ENCODE data around the gene FYB1.

FYB1 gene

DNA sequence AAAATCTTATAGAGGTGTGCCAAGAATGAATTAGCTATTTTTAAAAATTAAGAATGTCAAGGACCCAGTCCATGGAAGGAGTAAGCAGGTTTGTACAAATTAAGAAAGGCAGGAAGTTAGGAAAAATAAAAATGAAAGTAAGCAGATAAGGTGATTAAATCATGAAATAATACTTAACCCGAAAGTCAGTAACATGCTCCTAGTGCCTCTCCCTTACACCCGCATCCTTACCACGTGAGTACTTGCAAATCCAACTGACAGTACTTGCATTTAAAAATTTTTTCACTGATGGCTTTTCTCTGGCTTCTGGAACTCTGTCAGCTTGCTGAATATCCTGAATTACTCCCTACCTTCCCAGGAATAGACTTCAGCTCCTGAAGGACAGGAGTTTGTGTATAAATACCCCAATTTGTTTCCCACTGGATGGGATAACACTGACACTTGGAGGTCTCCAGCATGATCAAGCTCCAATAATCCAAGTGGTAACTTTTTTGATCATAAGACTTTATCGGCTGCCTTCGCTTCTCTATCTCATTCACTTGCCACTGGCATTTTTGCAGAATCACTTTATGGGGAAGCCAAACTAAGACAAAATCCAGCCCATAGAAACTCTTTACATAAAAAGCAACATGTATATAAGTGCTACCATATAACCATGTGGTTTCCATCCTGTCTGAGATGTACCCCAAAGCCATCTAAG, 103.6 kb downstream of the FYB1 start:
- no peak for DNase-seq

DNA sequence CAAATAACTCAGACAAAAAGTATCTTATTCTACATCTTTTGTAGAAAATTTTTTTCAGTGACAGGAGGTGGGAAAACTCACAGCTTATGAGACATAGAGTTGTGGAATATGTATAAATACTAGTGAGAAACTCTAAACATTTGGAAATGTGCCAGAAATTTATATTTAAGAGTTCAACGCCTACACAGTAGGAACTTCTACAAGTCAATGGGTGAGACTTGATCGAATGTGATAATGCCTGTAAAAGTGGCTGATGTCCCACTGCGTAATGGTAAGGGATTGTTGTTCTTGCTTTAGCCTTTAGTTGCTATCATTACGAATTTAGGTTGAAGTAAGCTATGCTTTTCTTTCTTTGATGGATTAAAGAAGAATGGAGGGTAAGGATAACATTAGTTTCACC, 105.2 kb downstream of the FYB1 start:
- DNase-seq, result no peak

DNA sequence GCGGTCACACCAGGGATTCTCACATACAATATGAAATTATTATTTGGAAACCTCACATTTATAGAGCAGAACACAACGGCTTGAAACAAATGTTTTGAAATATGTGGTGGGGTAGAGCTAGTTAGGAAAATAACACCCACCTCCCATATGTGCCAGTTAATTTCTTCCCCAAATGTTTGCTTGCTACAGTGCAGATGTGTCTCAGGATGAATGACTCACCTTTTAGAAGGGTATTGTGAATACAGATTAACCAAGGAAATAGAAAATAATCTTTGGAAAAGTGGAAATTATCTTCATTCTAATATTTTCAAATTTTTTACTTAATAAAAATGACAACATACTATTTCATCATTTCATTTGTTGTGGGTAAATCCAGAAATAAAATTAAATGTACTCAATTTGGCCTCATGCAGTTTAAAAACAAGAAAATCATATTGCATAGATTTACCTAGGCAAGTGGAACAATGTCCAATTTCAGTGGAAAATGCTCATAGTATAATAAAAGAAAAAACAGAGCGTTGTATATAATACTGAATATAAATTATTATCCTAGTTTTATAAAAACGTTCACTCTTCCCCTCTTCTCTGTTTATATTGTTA, 105.9 kb downstream of the FYB1 start:
- DNase-seq, result no peak

DNA sequence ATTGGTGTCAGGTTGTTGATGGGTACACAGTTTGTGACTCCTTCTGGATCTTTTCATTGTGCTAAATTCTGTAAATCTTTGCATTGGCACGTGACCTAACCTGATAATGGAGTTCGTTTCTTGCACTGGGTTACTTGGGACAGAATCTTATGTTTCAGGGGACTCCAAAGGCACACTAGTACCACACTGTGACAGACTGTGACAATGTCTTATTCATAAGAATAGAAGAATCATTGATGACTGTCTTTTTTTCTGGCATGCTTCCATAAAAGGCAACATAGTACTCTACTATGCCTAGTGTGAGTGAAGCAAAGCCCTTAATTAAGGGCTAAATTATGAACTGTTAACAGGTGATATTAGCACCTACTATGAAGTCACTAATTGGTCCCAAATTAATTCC, 109.8 kb downstream of the FYB1 start:
- DNase-seq, result no peak

DNA sequence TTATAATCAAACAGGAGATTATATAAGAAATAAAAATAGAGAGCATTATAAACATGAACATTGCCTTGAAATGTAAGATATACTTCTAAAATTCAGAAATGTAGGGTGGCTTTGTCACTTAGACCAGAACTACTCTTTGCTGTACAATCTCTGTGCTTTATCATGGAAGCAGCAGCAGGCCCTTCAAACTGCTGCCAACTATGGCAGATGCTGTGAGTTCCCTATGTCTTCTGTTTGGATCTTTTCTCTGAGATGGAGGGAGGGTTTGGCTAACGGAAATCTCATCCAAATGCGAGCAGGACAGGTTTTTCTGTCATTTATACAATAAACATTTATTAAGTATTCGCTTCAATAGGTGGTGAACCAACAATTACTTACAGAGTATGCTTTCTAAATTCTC, 110.4 kb downstream of the FYB1 start:
- DNase-seq, result no peak

DNA sequence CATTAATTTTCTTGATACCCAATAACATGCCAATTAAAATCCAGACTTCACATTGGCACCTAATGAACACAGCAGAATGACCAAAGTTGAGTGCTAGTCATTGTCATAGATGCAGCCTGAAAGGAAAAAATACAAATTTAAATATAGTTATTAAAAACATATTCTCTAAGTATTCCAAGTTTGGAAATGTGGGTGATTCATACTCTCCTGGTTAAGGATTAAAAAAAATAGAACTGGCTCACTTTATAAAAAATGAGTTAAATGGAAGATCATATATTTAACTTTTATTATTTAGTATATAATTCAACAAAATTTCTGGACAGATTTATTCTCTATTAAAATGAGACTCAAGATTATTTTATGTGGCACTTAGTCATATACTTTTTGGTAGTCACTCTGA, 112.0 kb downstream of the FYB1 start:
- no peak for DNase-seq

DNA sequence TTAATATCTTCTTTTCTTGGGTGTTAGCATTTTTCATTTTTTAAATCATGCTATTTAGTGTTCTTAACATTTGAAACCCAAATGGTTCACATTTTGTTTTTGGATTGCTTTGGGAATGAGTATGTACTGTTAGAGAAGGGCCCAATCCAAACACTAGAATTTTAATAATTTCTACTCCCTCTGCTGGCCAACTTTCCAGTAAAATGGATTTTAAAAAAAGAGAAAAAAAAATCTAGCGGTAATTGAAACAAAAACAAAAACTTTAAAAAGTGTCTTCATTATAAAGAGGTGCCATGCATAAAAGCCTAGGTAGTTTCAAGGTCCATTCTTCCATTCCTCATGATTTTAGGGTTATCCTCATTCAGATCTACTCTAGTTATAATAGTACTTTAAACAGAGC, 113.0 kb downstream of the FYB1 start:
- no peak for DNase-seq

DNA sequence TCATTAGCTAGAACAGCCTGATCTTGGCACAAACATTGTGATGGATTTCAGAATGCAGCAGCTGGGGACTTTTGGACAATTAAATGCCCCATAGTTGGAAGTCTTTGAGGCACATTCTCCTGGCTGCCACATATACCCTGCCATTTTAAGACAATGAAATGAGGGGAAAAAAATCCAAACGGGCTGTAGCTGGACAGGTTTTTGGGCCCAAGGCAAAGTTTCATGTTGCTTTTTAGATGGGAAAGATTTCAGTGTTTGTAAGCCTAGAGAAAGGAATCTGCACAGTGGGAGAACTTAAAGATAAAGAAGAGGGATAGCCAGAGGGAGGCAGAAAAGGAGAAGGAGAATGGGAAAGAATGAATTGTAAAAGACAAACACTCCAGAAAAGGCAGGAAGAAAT, 115.1 kb downstream of the FYB1 start:
- no peak for DNase-seq

DNA sequence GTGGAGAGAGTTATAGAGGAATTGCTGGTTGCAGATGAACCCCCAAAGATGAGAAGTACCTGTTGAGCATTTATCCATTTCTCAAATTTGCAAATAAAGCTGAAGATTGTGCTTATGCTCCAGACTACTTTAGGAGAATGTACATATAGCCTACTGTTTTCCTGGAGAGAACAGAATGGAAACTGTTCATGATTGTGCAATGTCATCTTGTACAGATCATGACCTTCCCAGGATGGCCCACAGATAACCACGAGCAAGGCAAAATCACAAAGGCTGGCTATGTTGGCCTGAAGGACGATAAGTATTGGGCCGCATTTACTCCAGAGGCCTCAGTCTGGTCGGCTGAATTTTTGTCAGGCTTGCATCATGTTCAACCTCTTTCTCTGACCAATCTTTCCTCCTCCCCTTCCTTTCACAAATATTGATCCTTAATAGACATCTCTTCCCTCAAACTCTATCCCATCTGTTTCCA, 116.6 kb downstream of the FYB1 start:
- no peak for DNase-seq

DNA sequence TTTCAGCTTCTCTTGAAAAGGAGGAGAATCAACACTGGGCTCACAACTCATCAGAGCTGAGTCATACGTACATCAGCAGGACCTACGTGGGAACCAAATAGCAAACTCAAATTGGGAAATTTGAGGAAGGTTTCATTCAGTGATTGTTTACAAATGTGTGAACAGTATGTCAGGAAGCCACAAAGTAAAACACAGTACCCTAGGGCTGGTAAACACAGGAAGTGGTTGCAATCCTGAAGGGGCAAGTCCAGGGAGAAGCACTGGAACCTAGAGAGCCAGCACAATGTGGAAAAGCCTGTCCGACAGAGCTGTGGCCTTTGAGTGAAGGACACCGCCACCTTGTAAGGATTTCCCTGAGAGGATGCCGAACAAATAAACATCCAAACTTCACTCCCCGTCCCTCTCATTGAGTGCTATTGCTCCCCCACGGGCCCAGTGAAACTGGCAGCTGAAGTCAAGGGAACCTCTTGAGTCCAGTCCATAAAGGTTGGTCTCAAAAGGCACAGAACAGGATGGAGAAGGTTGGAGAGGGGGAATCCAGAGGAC, 118.4 kb downstream of the FYB1 start:
- no peak for DNase-seq

DNA sequence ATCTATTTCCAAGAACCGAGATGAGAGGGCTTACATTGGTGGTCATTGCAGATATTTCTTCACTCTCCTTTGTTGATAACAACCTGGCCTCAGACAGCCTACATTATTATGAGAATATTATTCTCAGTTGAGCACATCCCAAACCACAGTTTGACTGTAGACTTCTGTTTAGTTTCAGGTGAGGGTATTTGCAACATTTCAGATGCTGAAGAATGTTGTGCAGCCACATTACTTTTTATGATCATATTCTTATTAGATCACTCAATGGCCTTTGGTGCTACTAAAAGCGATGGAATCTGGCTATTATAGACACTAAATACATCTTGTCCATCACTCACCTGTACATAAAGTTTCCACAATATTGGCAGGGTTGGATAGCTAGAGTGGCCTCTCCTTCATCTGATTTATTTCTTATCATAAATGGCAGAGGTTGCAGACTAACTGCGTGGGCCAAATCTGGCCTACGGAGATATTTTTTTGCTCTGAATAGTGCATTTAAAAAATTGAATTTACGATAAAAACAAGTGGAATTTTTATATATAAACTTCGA, 119.0 kb downstream of the FYB1 start:
- no peak for DNase-seq

DNA sequence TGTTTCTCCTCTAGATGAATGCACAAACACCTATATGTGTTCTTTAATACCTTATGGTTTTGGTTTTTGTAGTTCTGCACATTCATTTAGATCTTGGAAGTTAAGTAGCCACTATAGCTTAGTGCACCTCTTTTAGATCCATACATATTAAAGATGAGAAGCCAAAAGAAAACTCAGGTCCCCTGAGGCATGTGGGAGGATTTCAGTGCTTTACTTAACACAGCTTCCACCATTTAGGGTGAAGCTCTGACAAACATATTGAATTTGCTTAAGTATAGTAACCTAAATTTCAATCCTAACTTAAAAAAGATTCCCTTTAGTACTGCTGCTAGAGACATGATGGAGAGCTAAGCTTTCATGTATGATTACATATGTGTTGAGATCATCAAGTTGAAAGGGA, 119.5 kb downstream of the FYB1 start:
- no peak for DNase-seq

DNA sequence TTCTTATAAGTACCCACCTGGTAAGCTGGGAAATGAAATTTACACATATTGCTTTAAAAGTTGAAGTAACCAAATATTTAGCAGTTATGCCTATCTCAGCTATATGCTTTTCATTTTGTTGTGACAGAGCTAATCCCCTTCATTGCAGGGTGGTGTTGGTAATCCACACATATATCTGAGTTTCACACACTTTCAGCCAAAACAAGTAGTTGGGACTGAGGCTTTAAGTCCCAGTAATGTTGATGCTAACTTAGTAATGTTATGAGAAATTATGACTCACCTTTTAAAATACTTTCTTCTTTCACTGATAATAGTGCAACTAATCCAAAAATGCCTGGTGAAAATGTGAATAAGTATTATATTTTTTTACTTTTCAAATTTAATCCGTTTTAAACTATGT, 126.0 kb downstream of the FYB1 start:
- DNase-seq, result no peak

DNA sequence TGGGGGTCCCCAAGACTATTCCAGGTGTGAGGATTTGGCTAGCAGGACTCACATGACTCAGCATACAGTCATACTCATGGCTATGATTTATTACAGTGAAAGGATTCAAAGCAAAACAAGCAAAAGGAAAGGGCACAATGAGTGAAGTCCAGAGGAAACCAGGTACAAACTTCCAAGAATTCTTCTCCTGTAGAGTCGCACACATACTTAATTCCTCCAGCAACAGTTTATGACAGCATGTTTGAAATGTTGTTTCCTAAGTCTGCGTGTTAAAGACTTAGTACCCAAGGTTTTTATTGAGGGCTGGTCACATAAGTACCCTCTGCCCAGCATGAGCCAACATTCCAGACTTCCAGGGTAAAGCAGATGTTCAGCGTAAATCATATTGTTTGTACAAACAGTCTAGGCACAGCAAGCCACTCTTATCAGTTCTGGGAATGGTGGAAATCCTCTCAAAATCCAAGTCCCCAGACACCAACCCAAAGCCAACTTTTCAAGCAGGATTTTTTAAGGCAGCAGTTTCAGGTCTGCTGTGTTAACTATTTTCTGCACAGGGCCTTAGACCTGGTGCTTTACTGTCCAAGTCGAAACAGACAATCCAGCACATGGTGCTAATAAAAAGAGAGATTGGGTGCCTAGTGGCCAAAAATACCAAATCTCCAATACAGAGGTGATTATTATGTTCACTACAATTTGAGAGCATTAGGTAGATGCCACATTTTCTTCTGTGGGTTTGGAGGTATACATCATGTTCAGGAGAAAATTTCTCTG, 126.6 kb downstream of the FYB1 start:
- DNase-seq, result no peak

DNA sequence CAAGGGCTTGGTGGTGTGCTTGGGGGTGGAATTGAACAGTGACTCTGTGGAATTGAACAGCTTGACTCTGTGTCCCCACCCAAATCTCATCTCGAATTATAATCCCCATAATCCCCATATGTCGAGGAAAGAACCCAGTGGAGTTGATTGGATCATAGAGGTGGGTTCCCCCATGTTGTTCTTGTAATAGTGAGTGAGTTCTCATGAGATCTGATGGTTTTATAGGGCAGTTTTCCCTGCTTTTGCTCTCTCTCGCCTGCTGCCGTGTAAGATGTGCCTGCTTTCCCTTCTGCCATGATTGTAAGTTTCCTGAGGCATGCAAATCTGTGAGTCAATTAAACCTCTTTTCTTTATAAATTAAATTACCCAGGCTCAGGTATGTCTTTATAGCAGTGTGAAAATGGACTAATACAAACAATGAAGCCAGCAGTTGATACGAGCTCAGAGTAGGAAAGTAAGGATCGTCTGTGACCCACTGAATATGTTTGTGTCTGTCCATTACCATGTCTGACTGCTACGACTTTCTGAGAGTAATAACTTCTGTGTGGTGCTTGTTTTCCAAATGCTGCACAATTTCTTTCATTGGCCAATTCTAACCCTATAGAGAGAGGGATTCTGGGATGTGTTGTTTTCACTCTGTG, 127.3 kb downstream of the FYB1 start:
- DNase-seq, result no peak

DNA sequence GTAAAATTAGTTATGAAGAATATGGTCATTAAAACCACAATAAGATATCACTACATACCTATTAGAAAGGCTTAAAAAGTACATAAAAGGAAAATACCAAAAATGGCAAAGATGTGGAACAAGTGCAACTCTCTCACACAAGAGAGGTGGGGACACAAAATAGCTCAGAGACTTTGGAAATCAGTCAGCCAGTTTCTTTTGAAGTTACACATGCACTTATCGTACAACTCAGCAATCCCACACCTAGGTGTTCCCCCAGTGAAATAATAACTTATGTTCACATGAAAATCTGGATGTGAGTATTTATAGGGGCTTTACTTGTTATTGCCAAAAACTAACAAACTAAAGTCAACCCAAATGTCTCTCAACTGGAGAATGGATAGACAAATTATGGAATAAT, 135.4 kb downstream of the FYB1 start:
- DNase-seq, result no peak

DNA sequence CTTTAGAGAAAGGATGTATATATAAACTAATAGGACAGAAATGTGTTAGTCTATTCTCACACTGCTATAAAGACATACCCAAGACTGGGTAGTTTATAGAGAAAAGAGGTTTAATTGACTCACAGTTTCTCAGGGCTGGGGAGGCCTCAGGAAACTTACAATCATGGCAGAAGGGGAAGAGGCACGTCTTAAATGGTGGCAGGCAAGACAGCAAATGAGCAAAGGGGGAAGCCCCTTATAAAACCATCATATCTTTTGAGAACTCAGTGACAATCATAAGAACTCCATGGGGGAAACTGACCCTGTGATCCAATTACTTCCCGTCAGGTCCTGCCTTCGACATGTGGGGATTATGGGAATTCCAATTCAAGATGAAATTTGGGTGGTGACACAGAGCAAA, 136.4 kb downstream of the FYB1 start:
- DNase-seq, result no peak

DNA sequence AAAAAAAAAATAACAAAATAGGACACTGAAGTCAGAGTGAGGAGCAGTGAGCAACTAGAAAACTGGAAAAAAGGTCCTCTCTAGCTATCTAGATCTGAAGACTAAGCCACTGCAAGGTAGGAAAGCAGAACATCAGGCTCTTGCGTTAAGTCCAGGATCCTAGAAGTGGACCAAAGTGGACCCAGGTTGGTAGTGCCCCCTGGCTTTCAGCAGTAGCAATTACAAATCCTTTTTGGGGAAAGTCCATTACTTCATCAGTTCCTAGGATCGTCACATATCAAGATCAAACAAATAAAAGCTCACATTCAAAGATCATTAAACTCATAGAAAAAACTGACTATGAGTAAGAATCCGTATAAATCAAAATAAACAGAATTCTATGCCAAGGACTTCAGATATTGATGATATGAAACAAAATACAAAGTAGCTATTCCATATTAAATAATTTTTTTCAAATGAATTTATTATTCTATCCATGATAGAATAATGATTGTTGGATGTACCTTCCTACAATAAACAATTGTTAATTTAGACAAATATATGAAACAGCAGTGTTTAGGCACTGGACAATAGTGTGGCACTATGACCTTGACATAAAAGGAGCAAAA, 138.7 kb downstream of the FYB1 start:
- no peak for DNase-seq

DNA sequence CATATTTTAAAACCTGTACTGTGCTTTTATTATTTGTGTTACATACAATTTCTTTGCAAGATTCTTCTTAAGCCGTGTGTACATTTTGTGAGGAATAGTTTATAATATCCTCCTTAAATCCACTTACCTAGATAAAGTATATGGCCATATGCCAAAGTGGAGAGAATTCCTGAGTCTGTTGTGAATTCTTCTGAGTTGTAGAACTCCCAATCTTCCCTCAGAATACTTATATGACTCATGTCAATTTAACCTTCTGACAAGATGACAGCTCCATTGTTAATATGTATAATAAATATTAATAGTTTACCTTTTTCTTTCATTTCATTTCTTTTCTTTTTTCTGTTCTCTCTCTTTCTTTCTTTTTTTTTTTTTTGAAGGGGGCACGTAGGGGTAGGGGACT, 139.2 kb downstream of the FYB1 start:
- DNase-seq, result no peak

DNA sequence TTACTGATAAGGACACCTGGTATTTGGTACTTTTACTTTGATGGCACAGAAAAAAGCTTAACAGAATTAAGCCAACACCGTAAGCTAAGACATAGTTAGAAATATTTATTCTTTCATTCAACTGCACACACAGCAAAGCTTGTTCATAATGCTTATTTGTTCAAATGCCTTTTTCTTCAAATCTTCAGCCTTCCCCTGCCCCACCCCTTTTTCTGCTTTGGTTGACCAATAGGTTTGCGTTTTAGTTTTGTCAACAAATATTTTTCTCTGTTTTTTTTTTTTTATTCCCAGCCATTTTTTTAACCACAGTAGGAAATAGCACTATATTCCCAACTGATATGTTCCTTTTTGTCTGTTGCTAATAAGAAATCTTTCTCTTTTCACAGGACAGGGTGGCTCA, 140.2 kb downstream of the FYB1 start:
- DNase-seq, result no peak

DNA sequence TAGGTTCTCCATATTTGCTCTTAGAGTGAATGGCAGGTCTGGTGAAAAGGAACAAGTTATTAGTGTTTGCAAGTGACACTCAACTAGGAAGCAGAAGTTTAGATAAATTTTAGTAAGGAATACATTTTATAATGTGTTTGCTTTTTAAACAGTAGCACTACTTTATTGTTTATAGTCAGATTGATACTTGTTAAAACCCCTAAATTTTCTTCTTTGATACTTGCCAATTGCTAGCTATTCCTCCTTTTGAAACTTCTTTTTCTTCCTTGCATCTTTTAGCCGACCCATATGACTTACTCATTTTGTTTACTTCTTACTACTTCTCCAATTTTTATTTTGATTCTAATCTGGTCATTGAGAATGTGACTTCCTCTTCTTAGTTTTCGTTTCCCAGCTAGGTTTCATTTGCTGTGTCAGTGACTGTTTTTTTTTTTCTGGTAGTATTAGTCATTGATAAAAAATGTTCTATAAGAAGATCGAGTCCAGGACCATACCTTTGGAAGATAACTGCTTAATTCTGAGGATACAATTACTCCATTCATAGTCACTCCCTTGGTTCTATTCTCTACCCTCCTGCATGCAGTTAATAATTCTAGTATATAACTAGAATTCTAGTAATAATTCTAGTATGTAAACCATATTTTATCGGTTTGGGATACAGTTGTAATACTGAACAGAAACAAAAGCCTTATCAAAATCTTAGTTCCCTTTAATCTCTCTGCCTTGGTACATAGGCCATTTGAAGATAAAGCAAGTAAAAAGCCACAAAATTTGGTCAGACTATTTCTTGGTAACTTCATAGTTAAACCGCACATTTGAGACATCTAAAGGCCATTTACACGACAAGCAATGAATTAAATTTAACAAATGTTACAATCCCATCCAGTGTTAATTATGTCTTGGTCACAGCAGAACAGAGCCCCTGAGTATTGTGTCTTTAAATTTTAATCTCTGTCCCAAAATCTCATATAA, 142.3 kb downstream of the FYB1 start:
- DNase-seq, result no peak

Measured in NCI-H2107 (cell line).